ENCODE measurements around the gene AIG1. TPM values are rescaled to one million over a fixed set of nuclear protein-coding genes. Genes with fewer than 3 reads are reported as not detected.

The AIG1 gene
- total RNA-seq, 2 experiments from 2014 or later, result 0.40 to 0.85 TPM

GRCh38 chr6:143119260-143119659 lies 58.6 kb downstream of the AIG1 start:
- no peaks in the 10 kb centered on the region for H3K79me2 ChIP-seq (ENCODE audit: insufficient read depth, low read depth, low read length)
- intact Hi-C loops (cut with micrococcal nuclease; ENCODE audit: unreplicated experiment), result no loop called here
- no peak for DNase-seq (ENCODE audit: low spot score)
- no peak overlapping the region for H3K4me3 ChIP-seq (ENCODE audit: low read depth, low read length, poor library complexity, severe bottlenecking)
- H3K9me2 ChIP-seq (ENCODE audit: insufficient read depth, low read length), result no peaks in the 10 kb centered on the region
- H3K4me2 ChIP-seq (ENCODE audit: low read length), result no peak overlapping the region
- no peaks in the 10 kb centered on the region for H3K9me3 ChIP-seq (ENCODE audit: low read length)
- no TSS peak for BruUV-seq (replicated peaks)
- CTCF ChIA-PET (ENCODE audit: unreplicated experiment), result no interaction called here
- no peaks in the 10 kb centered on the region for H3K4me1 ChIP-seq (ENCODE audit: insufficient read depth, low read length, poor library complexity, severe bottlenecking)
- POLR2A ChIA-PET, result no interaction called here
- H3K27ac ChIP-seq (ENCODE audit: low read depth, low read length, poor library complexity, severe bottlenecking), result no peak overlapping the region
- no peaks in the 10 kb centered on the region for H3K36me3 ChIP-seq (ENCODE audit: insufficient read depth, low read length)
- H4K20me1 ChIP-seq (ENCODE audit: insufficient read depth, low read length), result no peaks in the 10 kb centered on the region
- TF ChIP-seq EZH2phosphoT487 (IDR thresholded peaks at IDR 0.05; ENCODE audit: borderline replicate concordance, low read depth, low read length), result no peak
- no peak for TF ChIP-seq CTCF (conservative IDR thresholded peaks at IDR 0.05; ENCODE audit: low read length)
- no peak overlapping the region for H2AFZ ChIP-seq (ENCODE audit: low read length)

DNA sequence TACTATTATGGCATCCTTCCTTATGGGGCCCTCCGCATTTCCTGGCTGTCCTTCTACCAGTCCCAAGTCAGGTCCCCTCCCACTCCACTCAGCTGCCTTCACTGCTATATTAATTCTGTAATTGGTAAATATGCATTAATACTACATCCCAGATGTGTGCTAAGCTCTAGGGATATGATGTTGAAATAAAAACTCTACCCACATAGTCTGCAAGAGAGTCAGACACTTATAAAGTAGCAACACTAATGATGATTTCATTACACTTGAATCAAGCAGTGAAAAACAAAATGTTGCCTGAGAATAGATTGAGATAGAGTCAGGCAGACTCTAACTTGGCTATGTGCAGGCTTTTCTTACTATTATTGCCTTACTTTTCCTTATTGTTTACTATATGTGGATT lies 62.4 kb downstream of the AIG1 start:
- no TSS peak for BruUV-seq (replicated peaks)
- TF ChIP-seq CTCF (conservative IDR thresholded peaks at IDR 0.05; ENCODE audit: low read length) (no peak), EZH2phosphoT487 (IDR thresholded peaks at IDR 0.05; ENCODE audit: borderline replicate concordance, low read depth, low read length) (no peak)
- no peaks in the 10 kb centered on the region for H3K79me2 ChIP-seq (ENCODE audit: insufficient read depth, low read depth, low read length)
- ChIA-PET CTCF (ENCODE audit: unreplicated experiment) (no interaction called here), POLR2A (no interaction called here)
- no peak overlapping the region for H2AFZ ChIP-seq (ENCODE audit: low read length)
- no peak overlapping the region for H3K4me2 ChIP-seq (ENCODE audit: low read length)
- H3K9me2 ChIP-seq (ENCODE audit: insufficient read depth, low read length), result no peaks in the 10 kb centered on the region
- H3K36me3 ChIP-seq (ENCODE audit: insufficient read depth, low read length), result no peaks in the 10 kb centered on the region
- H3K4me3 ChIP-seq (ENCODE audit: low read depth, low read length, poor library complexity, severe bottlenecking), result no peak overlapping the region
- no peaks in the 10 kb centered on the region for H4K20me1 ChIP-seq (ENCODE audit: insufficient read depth, low read length)
- H3K4me1 ChIP-seq (ENCODE audit: insufficient read depth, low read length, poor library complexity, severe bottlenecking), result no peaks in the 10 kb centered on the region
- intact Hi-C loops (cut with micrococcal nuclease; ENCODE audit: unreplicated experiment), result no loop called here
- DNase-seq (ENCODE audit: low spot score), result no peak
- no peaks in the 10 kb centered on the region for H3K9me3 ChIP-seq (ENCODE audit: low read length)
- H3K27ac ChIP-seq (ENCODE audit: low read depth, low read length, poor library complexity, severe bottlenecking), result no peak overlapping the region

GRCh38 chr6:143123941-143124340 lies 63.3 kb downstream of the AIG1 start:
- no peaks in the 10 kb centered on the region for H3K79me2 ChIP-seq (ENCODE audit: insufficient read depth, low read depth, low read length)
- no peak overlapping the region for H3K27ac ChIP-seq (ENCODE audit: low read depth, low read length, poor library complexity, severe bottlenecking)
- POLR2A ChIA-PET, result no interaction called here
- H3K9me2 ChIP-seq (ENCODE audit: insufficient read depth, low read length), result no peaks in the 10 kb centered on the region
- no peak for DNase-seq (ENCODE audit: low spot score)
- no peaks in the 10 kb centered on the region for H4K20me1 ChIP-seq (ENCODE audit: insufficient read depth, low read length)
- H3K9me3 ChIP-seq (ENCODE audit: low read length), result no peaks in the 10 kb centered on the region
- no TSS peak for BruUV-seq (replicated peaks)
- TF ChIP-seq EZH2phosphoT487 (IDR thresholded peaks at IDR 0.05; ENCODE audit: borderline replicate concordance, low read depth, low read length) (no peak), CTCF (conservative IDR thresholded peaks at IDR 0.05; ENCODE audit: low read length) (no peak)
- no peaks in the 10 kb centered on the region for H3K4me1 ChIP-seq (ENCODE audit: insufficient read depth, low read length, poor library complexity, severe bottlenecking)
- intact Hi-C loops (cut with micrococcal nuclease; ENCODE audit: unreplicated experiment), result no loop called here
- no peak overlapping the region for H3K4me2 ChIP-seq (ENCODE audit: low read length)
- H3K4me3 ChIP-seq (ENCODE audit: low read depth, low read length, poor library complexity, severe bottlenecking), result no peak overlapping the region
- CTCF ChIA-PET (ENCODE audit: unreplicated experiment), result no interaction called here
- H2AFZ ChIP-seq (ENCODE audit: low read length), result no peak overlapping the region
- H3K36me3 ChIP-seq (ENCODE audit: insufficient read depth, low read length), result no peaks in the 10 kb centered on the region
